Mucosa of gallbladder (tissue), 1 donor: ENCODE results near the gene KCNMA1. TPM values are rescaled to one million over a fixed set of nuclear protein-coding genes. Genes with fewer than 3 reads are reported as not detected.
A peak's percentile ranks its signal among the peaks of the same experiment; 100 is the strongest.

Experiments
- DNase-seq: peaks from one replicate; pipeline ENCODE4 v3.0.0-alpha.2; 2020; ENCODE audit warnings: low spot score
- total RNA-seq: library from RNA; stranded (reverse); gene quantifications from one replicate; pipeline ENCODE4 v1.2.1, GENCODE V29; 2021
- donor health status: DM: no; HTN: no; CAD: no.

Gene KCNMA1
- total RNA-seq, 1 donor from 2014 or later, result 101 TPM

DNA sequence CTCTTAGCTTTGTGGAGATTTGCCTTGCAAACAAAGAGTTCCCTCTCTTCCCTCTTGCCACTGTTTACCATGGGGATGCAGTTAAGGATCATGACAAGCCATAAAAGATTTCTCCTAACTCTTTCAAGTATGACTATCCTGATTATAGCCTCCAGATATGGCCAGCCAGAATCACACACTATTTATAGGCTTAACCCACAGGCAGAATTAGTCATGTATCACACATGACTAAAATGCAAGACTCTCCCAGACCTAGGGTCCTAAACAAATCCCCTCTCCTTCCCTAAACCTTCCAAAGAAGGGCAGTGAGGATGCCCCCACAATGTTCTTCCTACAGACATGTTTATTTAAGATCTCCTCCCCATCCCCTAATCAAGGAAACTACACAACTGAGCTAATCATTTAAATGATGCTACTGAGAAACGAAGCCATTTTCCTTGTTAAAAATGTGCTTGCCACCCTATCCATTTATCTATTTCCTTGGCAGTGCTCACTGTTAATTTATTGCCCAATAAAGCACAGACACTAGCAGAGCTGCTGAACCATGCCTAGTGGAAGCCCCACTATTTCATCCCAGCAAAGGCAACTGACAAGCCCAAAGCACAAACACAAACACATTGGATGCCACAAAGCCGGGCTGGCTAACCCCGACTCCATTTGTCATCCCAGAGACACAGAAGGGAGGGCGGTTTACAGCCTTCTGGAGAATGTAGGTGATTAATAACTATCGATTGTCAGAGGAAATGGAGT is 363.4 kb downstream of the KCNMA1 start:
- DNase-seq, result no peak

DNA sequence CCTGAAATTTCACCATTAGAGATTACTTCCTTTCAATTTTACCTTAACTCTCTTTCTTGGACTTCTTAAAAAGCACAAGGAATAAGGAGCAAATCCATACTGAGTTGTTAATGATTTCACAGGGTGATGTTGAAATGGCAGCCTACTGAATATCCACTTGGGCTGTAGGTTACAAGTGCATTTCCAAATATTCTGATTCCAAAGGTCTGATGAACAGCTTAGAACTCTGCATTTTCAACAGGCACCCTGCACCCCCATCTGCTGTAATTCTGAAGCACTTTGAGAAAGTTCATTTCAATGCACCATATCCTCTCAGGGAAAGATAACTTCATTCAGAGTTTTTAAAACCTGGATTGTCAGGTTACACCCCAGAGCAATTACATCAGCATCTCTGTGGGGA is 368.4 kb downstream of the KCNMA1 start:
- no peak for DNase-seq

DNA sequence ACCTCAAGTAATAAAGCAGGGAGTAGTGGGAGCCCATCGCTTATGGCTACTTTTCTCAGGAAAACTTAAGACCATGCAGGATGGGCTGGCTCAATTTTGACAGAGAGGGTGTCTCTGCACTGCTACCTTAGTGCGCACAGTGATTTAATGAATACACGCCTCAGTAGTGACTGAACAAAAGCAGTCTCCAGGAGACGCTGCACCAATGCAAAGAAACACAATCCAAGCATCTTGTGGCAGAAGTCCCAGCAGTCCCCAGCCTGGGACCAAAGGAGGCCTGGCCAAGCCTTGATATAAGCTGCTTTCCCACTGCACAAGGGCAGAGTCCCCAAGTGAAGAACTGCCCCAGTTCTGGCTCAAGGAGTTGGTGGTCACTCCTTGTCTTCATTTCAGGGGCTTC is 368.9 kb downstream of the KCNMA1 start:
- DNase-seq, result no peak

DNA sequence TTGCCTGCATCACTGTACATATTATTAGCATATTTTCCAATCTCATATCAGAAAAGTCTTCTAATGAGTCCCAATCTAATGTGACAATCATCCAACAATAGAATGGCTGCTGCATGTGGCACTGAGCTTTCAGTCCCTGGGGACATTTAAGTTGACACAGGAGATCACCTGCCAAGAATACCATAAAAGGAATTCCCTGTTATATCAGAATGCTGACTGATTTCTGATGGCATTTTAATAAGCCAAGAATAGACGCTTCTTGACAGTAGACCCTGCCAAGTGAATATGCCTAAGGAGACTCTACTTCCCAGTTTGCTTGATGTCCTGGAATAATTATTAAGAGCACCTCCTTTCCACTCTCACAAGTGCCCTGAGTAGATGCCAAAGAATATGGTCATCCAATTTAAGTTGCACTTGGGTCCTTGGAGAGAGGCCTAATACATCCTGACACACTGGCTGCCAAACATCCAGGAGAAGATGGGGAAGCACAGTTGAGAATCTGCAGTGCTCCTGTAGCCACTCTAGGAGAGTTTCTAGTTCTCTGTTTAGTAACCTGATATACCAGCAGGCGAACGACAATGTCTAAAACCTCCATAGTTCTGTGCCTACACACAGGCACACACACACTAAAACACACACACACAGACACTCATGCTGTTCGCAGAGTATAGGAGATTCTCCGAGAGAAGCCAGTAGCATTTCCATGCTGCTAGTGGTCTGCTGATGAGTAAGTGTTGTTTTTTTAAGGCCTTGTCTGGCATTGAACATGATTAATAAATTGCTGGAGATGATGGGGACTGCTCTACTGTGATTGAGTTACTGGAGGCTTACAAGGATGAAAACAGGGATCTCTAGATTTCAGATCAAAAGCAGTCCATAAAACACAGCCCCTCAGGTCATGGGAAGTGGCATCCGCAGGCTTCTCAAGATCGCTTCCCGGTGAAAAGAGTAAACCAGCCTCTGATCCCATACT is 369.6 kb downstream of the KCNMA1 start:
- no peak for DNase-seq

DNA sequence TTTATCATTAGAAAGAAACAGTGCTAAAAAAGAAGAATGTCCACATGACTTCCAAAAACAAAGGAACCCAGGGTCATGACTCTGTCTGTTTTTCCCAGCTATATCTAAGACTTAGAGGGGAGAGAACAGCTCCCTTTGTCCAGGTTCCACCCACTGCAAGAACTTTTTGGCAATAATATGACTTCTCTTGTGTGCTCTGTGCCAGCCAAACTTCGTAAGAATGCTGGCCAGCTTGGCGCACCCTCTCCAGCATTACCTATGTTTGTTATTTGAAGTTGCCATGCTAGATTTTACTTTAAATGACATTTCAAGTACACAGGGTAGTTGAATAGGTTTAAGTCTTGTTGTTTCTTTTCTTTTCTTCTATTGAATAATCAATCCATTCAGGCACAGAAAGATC is 371.4 kb downstream of the KCNMA1 start:
- DNase-seq, result no peak

DNA sequence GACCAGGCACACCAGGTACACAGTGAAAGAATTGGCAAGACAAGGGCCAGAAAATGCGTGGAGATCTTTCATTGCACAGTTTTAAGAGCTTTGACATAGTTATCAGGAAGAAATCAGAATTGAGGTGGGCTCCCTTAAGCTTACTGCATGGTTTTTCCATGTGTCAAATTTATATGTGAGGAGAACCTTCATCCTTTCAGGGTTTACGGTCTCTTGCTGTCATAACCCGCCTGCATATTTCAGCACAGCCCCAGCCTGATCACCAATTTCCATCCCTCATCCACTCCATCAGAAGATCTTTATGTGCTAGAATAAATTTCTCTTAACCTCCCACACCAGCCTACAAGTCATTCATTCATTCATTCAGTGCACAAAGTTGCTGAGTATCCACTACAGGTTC is 373.1 kb downstream of the KCNMA1 start:
- no peak for DNase-seq

DNA sequence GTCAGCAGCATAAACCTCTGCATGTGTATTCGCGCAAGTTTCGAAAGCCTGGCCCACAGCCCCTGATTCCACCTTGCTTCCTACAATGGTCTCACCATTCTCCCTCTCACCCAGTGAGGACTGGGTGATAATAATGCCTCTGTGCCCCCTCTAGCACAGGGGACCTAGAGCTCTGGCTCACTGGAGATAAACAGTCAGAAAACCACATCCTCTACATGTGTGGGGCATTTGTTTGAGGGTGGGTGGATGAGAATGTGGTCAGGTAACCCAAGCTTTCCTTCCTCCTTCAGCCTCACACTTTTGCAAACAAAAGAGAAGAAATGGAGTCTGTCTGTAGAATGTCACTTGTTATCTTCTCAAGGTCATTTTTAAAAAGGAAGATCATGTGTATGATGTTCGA is 373.5 kb downstream of the KCNMA1 start:
- no peak for DNase-seq

DNA sequence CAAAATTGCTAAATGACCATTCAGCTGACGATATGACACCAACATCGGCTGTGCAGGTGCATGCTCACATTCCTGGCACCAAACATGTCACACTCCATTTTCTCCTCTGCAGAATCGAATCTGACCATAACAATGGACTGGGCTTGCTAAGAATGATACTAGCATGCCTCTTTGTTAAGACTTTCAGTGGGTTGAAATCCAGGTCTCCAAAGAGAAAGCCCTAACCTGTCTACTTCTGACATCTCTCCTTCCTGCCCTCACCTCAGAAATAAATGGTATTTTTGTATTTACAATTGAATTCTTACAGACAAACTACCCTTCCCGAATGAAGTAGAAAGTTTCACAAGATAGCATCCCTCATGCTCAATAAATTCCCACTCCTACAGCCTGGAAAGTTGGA is 373.9 kb downstream of the KCNMA1 start:
- no peak for DNase-seq

DNA sequence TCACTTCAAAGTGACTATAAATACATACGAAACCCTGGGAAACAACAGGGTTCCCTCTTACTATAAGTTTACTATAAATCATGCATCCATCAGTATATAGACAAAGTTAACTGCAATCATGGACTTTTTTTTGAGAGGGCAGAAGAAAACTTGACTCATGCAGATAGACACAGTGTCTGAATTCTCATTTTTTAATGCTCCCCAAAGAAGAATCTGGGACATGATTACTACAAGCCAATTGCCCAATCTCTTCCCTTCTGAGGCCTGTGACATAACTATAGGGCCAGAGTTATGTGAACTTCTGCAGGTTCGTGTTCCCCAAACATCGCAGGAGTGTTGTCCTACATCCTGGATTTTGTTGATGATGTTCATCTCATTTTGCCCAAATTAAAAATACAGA is 376.5 kb downstream of the KCNMA1 start:
- no peak for DNase-seq

DNA sequence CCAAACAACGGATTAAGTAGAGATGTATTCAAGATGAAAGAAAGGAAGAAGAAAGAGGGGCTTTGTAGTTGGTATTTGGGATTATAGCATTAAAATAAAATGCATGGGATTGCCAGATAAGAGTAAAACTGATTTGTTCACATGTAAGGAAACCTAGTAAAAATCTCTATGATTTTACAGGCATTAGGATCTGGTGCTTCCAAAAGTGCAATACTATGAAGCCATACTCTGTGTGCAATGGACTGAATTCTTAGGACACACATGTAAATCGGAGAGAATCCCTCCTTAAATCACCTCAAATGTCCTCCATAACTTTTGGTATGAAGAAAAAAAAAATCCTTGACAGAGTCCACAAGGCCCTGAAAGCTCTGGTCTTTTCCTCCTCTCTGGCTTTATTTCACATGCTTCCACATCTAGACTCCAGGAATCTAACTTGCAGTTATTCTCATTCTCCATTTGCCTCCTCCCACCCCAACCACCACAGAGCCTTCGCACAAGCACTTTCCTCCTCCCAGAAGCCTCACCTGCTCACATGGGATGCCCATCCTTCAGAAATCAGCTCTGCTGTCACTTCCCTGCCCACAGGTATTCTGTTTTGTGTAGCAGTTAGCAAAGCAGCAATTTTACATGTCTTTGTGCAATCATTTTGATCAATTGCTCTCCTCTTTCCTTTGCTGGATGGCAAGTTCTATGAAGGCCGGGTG is 378.3 kb downstream of the KCNMA1 start:
- no peak for DNase-seq

DNA sequence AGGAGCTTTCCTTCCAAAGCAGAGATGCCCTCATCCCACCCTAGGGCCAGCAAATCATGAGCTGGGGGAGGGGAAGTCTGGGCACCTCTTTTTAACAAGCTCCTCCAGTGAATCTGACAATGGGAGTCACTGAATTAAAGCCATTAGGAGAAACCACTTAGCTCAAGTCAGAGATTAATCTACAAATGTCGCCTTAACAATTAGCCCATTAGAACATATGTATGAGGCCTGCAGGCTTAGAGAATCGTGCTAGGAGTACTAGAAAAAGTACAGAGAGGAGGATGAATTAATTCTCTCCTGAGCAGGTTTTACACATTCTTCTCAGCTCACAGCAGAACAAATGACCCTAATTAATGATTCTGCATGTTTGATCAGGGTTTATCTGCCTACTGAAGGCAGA is 381.3 kb downstream of the KCNMA1 start:
- DNase-seq, result no peak

DNA sequence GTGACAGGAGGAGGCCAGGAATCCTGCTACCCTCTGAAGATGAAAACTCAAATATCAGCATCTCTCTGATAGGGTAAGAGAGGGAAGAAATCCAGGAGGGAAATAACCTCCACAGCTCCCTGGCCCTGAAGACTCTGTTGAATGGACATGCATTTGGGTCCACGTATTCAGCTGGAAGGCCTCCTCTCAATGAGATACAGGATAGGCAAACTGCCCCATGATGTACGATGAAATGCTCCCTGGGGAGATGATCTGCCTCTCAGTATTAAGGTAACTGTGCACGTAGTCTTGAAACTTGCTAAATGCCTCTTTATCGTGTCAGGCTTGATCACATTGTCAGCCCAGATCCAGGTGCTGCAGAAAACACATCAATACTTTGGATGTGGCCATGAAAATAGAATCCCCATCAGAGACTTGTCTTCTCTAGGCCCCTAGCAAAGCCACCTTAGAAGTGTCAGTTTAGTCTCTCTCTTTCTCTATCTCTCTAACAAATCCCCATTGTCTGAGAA is 384.0 kb downstream of the KCNMA1 start:
- DNase-seq, result no peak

DNA sequence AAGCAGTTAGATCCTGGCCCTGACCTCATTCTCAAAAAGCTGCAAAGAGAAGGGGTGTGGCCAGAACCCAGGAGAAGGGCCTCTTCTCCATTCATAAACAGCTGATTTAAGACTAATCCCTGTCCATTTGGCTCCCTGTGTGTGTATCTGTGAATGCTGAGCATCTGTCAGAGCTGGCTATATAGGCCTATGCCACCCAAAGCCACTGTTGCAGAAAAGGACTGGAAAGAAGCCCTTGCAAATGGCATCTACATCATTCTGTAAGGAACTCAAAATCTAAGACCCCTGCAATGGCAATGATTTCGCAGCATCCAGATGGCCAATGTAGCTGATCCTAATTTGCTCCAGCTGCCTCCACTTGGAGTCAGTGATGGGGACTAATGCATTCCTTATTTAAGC is 384.5 kb downstream of the KCNMA1 start:
- no peak for DNase-seq

DNA sequence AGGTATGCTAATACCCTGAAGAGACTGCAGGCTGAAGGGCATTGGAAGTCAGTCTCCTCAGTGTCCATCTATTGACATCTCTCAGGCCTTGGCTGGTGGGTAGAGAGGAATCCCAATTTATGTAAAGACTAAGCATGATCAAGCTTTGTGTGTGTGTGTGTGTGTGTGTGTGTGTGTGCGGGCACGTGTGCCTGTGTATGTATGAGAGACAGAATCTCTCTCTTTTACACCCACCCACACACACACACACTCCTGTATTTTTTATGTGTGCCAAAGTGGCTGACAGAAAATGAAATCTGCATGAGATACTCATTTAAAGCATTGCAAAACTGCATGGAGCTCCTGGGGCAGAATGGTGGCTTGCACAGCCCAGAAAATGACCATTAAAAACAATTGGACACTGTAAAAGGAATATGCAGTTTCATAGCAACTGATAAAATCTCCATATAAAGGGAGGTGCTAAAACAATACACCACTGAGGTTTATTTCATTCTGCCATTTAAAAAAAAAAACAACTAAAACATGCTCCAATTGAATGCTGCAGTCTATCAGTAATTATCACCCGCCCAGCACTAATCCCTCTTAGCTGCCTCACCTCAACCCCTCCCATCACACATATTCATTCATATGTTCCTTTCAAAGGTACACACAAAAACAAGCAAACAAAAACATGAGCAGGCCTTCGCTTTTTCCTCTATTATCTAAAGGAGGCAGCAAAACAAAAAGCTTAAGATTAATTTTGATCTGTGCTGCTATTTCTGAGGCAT is 385.0 kb downstream of the KCNMA1 start:
- DNase-seq, result no peak

DNA sequence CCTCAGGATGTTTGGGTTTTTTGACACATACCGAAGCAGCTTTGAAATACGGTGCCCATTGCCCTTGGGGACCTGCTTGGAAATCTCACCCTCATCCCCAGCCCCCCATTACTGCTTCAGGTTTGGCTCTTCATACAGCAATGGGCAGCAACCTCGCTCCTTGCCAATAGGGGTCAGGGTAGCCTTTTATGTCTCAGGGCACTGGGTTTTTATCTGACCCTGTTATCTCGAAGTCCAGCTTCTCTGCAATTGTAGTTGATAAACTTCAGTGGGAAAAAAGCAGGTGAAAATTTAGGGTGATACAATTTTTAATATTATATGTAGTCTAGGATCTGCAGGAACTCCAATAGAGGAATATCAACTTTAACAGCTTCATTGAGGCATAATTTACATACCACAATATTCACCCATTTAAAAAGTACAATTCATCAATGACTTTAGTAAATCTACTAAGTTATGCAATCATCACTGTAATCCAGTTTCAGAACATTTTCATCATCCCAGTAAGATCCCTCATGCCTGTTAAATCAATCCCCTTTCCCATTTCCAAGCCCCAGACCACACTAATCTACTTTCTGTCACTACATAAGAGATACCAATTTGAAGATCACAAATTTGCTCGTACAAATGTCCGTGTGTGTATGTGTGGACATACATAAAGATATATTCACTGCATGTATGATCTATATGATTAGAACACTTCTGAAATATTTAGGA is 386.2 kb downstream of the KCNMA1 start:
- no peak for DNase-seq

DNA sequence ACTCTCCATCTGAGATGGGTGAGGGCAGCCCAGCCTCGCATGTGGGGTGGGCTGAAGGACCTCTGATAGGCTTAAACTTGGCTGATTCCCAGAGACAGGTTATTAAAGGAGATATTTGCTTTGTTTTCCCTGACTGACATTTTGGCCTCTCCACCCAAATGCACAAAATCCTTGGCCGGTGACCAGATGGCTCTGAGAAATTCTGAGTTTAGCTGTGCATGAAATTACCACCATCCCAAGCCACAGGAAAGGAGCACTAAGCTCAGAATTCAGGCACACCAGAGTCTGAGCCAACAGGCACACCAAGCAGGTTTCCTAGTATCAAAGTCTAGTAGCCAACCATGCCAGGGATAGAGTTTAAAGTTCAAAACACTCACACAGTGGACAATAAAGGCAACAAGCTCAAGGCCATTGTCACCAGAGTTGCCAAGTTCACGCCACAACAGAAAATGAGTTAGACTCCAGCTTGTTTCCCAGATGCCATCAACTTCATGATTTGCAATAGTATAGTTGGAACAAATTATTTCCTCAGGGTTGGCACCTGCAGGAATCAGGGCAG is 387.6 kb downstream of the KCNMA1 start:
- peak; percentile 57 for DNase-seq

DNA sequence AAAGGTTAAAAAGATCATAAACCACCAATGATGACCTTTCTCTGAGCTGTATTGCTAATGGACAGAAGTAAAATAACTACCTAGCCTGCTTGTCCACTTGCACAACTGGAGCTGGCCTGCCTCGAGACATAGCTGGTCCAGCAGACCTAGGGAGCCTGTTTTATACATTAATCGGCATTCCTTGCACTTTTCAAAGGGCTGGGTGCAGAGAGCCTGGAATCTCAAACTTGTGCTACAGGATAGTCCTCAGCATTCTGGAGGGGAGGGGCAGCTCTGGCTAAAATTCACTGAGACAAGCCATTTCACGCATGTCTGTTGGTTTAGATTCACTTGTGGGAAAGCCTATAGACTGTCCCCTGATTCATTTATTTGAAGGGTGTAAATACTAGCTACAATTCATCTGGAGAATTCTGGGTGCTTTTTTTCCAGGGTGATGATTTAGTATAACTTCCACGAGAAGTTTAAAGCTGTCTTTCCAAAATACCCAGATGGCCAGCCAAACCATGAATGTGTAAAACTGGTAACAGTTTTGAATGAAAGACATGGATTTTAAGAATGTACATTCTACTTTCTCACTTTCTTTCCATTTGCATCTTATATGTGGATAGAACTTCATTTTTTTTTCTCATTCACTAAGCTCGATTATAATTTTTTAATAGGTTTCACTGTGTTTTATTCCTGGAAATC is 389.4 kb downstream of the KCNMA1 start:
- DNase-seq, result no peak

DNA sequence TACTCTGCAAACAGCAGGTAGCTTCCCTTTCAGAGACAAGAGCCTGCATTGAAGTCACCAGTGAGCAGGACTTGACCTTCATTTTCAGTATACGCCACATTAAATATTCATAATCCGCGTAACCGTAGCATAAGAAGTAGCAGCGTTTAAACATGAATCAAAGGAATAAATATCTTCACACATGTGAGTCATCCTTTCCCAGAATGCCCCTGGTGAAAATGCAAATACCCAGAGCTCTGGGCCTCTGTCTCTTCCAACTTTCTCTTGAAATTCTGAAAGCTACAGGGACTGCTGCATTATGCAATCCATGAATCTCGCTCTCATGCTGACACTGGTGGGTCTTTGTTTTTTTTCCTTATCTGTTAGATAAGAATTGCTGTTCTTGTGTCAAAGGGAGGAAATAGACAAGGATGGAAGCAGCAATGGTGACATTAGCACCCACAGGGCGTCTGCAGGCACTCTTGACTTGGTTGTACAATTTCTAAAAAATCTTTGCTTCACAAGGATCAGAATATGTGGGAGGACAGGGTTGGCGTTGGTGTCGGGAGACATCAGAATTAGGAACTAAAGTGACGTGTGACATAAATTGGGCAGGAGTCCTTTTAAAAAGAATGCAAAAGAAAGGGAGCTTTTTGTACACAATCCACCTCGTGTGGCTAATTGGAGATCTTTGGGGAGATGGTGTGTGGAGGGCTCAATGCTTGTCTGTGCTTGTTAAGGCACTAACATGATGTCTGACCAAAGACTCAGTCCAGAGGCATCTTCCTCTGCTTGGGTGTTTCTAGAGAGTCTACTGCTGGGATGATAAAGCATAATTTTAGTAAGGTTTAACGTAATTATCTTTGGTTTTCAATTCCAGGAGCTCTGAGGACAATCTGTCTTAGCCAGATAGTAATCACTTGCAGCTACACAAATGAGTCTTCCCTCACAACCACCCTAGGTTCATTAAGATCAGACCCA is 390.3 kb downstream of the KCNMA1 start:
- peak; percentile 61 for DNase-seq

DNA sequence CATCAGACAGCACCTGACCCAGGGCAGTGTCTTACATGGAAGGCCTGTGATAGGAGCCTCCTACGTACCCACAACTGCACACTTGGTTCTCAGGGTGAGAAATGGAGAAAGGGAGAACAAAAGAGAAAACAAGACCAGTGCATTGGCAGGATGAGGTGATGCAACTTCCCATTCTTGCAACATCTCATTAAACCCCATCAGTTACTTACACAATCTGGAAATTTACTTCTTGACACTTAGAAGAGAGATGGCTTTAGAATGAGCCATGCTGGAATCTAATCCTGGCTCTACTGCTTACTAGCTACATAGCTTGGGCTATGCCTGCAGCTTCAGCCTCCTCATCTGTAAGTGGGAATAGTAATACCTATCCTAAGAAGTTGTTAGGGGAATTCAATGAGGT is 391.7 kb downstream of the KCNMA1 start:
- DNase-seq, result no peak
